NCI-H526 (cell line): ENCODE measurements around the gene SDF2L1.
"Not testable (repeated sequence)": the region's sequence is repeated elsewhere in the genome, so short reads cannot be mapped to it uniquely, and the experiment has no call there.

Experiments used
- DNase-seq, 2 experiments: peaks; one replicate each; lab custom pipeline; 2025; lab: John Stamatoyannopoulos, UW

The SDF2L1 gene

GRCh38 chr22:21686634-21687393 lies 44.7 kb downstream of the SDF2L1 start:
- no peak for DNase-seq

- DNase-seq: no peak
Observed at GRCh38 chr22:21687685-21688259, 45.7 kb downstream of the SDF2L1 start.

GRCh38 chr22:21688341-21688705 lies 46.2 kb downstream of the SDF2L1 start:
- DNase-seq: no peak

GRCh38 chr22:21688706-21689381 lies 46.7 kb downstream of the SDF2L1 start:
- no peak for DNase-seq

- no peak for DNase-seq
Observed at GRCh38 chr22:21690401-21690801, 48.3 kb downstream of the SDF2L1 start.

- DNase-seq: no peak
Observed at GRCh38 chr22:21691816-21692215, 49.7 kb downstream of the SDF2L1 start.

- DNase-seq: not testable (repeated sequence)
Observed at GRCh38 chr22:21692856-21693255, 50.8 kb downstream of the SDF2L1 start.

GRCh38 chr22:21693333-21693998 lies 51.4 kb downstream of the SDF2L1 start:
- no peak for DNase-seq
